ENCODE measurements around the gene SLC12A8.

GRCh38 chr3:125151916-125152315, 60.6 kb downstream of the SLC12A8 start:
- TF ChIP-seq, protein P1, sequence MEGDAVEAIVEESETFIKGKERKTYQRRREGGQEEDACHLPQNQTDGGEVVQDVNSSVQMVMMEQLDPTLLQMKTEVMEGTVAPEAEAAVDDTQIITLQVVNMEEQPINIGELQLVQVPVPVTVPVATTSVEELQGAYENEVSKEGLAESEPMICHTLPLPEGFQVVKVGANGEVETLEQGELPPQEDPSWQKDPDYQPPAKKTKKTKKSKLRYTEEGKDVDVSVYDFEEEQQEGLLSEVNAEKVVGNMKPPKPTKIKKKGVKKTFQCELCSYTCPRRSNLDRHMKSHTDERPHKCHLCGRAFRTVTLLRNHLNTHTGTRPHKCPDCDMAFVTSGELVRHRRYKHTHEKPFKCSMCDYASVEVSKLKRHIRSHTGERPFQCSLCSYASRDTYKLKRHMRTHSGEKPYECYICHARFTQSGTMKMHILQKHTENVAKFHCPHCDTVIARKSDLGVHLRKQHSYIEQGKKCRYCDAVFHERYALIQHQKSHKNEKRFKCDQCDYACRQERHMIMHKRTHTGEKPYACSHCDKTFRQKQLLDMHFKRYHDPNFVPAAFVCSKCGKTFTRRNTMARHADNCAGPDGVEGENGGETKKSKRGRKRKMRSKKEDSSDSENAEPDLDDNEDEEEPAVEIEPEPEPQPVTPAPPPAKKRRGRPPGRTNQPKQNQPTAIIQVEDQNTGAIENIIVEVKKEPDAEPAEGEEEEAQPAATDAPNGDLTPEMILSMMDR (IDR thresholded peaks at IDR 0.05 in 8 of 11, conservative IDR thresholded peaks at IDR 0.05 in 3 of 11), result no peak
- no peak for TF ChIP-seq POLR2A (IDR thresholded peaks at IDR 0.05)
